Measurements from ENCODE around the gene ARID5B.

ARID5B gene

DNA sequence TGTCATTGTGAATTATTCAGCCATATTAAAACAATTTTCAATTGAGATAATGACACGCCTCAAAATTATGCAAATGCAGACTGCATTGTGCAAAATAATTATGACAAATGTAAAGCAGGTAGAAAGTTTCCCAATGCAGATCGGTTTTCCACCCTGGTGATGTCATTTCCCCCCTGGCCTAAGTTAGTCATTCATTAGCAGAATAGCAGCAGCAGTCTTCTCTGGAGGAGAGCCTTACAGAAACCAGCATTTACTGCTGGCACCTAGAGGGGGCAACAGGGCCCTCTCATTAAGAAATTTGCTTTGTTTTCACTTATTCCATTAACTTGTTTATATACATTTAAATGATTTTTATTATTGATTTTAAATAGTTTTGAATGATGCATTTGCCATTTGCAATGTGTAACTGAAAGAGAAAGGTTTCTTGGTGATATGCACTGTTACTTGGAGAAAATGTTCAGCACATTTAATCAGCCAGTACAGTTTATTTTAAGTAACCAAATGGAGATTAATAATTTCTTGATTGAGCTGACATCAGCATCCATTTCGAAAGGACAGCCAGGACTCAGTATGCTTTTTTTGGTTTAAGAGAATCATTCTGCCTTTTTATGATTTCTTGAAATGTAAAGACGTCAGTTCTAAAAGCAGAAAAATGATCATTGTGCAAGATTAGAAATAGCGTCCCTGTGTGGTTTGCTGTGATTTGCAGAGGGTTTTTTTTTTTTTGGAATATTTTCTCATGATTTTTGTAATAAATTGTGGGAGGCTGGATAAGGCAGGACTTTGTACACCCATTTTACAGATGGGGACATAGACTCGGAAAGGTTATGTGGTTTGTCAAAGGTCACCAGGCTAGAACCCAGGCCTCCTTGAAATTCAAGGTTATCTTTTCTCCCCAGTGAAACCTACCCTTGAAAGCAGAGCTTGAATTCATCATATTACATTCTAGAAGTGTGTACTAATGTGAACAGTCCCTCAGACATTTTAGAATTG is 3.5 kb downstream of the ARID5B start:
- Mint-ChIP-seq H3K4me1 (peaks cover 17 to 32% of the 10 kb centered on the region in 2 donors), H3K9me3 (peaks cover 0 to 4% of the 10 kb centered on the region in 2 donors)

DNA sequence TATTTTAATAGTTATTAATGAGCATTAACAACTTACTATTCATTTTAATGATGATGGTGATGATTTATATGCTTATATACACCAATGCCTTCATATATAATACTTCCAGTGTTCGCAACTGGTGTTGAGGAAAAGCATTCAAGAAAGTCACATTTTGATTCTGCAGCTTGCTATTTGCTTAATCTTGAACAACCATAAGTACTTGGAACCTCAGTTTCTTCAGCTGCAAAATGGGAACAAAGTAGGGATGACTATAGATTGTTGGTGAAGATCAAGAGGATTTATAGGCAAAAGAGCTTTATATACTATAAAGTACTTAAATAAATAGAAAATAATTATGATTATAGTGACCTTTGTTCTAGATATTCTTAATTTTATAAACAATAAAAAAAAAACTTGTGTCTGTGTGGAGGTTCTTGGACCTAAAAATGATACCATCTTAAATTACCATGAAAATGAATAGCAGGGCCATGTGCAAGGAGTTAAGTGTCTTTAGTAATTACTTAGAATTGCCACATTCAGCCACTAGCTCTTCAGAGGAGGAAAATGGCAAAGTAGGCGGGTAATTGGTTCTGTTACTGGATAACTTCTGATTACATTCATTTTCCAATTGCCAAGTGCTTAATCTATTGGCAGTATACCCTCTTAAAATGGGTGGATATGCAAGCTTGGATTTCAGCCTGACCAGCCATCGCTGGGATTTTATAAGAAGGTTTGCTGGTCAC is 4.5 kb downstream of the ARID5B start:
- DNase-seq (no peak), ATAC-seq (replicated peaks) (no peak)
- Mint-ChIP-seq H3K4me3 (peak overlapping the region; percentile 57 to 60), H3K36me3 (peaks cover 54 to 65% of the 10 kb centered on the region in 2 donors), H3K27ac (peak overlapping the region; percentile 91), H3K27me3 (no peaks in the 10 kb centered on the region), H3K4me1 (peaks cover 21 to 39% of the 10 kb centered on the region in 2 donors), H3K9me3 (peaks cover 0 to 4% of the 10 kb centered on the region in 2 donors)

More for the DNA sequence above, 3.5 kb downstream of the ARID5B start:
- DNase-seq (peak; percentile 73), ATAC-seq (replicated peaks) (peak; percentile 52 to 58)
- Mint-ChIP-seq H3K4me3 (peak overlapping the region; percentile 91 to 95), H3K27me3 (no peaks in the 10 kb centered on the region), H3K36me3 (peaks cover 51 to 59% of the 10 kb centered on the region in 2 donors), H3K27ac (peak overlapping the region; percentile 100)

DNA sequence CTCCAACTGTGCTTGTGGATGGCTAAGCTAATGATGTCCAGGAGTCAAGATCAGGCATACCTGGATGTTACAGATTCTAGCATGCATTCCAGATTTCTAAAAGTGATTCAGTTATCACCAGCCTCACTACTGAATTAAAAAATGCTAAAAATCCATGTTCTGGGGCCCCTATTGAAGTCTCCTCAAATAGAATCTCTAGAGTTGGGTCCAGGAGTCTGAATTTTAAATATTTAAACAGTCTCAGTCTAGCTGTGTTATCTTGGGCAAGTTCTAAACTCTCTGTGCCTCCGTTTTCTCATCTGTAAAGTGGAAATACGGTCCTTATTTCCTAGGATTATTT is 5.0 kb downstream of the ARID5B start:
- peaks cover 52 to 64% of the 10 kb centered on the region in 2 donors for H3K36me3 Mint-ChIP-seq
- DNase-seq (no peak), ATAC-seq (replicated peaks) (no peak)
- H3K9me3 Mint-ChIP-seq = peaks cover 0 to 4% of the 10 kb centered on the region in 2 donors
- no peak overlapping the region for H3K27ac Mint-ChIP-seq
- H3K27me3 Mint-ChIP-seq = no peaks in the 10 kb centered on the region
- H3K4me1 Mint-ChIP-seq = peaks cover 22 to 45% of the 10 kb centered on the region in 2 donors
- no peak overlapping the region for H3K4me3 Mint-ChIP-seq

DNA sequence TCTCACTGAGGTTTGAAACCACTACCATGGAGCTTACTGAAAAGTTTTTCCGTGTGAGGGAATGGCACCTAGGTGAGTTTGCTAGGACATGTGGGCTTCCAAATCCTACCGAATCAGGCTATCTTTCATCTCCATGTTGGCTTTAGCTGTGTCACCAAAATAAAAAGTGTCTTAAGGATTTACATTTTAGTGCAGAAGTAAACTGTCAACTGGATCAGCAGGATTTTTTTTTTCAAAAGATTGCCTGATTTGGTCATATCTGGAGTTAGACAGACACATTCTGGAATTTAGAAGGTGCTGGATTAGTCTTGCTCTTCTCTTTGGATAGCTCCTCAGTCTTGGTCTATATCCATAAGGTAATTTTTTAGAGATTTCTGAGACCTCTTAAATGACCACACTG is 5.5 kb downstream of the ARID5B start:
- Mint-ChIP-seq H3K4me1 (peaks cover 25 to 49% of the 10 kb centered on the region in 2 donors), H3K27me3 (no peaks in the 10 kb centered on the region), H3K4me3 (no peak overlapping the region), H3K36me3 (peaks cover 51 to 63% of the 10 kb centered on the region in 2 donors), H3K27ac (no peak overlapping the region), H3K9me3 (peaks cover 0 to 4% of the 10 kb centered on the region in 2 donors)
- ATAC-seq (replicated peaks) (no peak), DNase-seq (no peak)

DNA sequence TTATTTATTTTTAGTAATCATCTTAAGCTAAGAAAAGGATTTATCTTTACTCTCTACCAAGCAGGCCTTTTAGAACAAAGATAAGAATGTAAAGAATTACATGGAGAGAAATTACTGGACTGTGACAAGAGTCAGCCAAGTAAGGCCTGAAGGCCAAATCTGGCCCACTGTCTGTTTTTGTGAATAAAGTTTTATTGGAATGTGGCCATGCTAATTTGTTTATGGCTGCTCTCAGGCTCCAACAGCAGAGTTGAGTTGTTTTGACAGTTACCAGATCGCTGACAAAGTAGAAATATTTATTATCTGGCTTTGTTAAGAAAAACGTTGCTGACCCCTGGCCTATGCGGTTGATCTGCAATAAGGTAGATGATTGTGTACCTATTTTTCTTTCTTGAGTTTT is 6.1 kb downstream of the ARID5B start:
- no peak for DNase-seq
- Mint-ChIP-seq H3K9me3 (peaks cover 0 to 4% of the 10 kb centered on the region in 2 donors), H3K36me3 (peaks cover 45 to 58% of the 10 kb centered on the region in 2 donors), H3K4me1 (peaks cover 25 to 49% of the 10 kb centered on the region in 2 donors), H3K4me3 (no peak overlapping the region), H3K27me3 (no peaks in the 10 kb centered on the region), H3K27ac (no peak overlapping the region)
- no peak for ATAC-seq (replicated peaks)

DNA sequence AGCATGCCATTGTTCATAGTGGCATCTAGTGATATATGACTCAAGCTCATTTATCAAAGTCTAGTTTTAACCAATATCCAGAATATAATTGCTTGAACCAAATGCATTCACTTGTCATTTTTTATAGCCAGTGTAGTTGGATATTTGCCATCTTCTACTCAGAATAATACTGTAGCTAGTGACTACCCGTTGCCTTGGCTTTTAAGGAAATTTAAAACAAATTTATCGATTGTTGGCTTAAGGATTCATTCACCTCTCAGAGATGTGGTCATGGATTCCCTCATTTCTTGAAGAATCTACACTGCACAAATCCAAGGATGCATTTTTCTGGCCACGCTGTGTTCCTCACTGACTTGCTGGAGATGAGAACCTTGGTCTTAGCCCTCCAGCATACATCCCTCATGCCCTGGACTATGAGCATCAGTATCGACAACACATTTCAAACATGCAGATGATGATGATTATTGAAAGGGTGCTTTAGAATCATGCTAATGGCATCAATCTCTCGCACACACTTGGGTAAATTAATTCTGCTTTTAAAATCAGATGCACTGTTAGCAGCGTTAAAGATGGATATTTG is 8.8 kb downstream of the ARID5B start:
- peaks cover 0 to 4% of the 10 kb centered on the region in 2 donors for H3K9me3 Mint-ChIP-seq
- H3K36me3 Mint-ChIP-seq = peaks cover 53 to 63% of the 10 kb centered on the region in 2 donors
- ATAC-seq (replicated peaks) (no peak), DNase-seq (no peak)
- peaks cover 36 to 63% of the 10 kb centered on the region in 2 donors for H3K4me1 Mint-ChIP-seq
- H3K4me3 Mint-ChIP-seq = no peak overlapping the region
- H3K27ac Mint-ChIP-seq = peak overlapping the region; percentile 47
- no peaks in the 10 kb centered on the region for H3K27me3 Mint-ChIP-seq

DNA sequence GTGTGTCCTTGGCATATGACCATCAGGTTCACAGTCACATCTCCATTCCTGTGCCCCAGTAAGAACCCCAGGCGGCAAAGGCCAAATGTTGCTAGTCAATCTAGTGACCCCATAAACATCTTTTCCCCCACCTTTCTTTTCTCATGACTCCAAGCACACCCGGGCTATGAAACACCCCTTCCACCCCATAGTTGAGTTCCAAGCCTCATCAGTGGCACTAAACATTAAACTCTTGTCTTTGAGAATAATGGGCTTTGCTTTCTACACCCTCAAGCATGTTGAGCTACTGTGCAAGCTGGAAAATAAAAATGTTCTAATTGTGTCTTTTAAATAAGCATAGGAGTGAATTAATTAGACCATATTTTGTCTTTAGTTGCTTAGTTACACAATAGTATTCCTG is 9.4 kb downstream of the ARID5B start:
- no peaks in the 10 kb centered on the region for H3K27me3 Mint-ChIP-seq
- no peak overlapping the region for H3K27ac Mint-ChIP-seq
- H3K9me3 Mint-ChIP-seq = peaks cover 0 to 4% of the 10 kb centered on the region in 2 donors
- peaks cover 36 to 61% of the 10 kb centered on the region in 2 donors for H3K4me1 Mint-ChIP-seq
- peak overlapping the region in 1 of 2 donors; percentile 10 for H3K4me3 Mint-ChIP-seq
- peaks cover 55 to 63% of the 10 kb centered on the region in 2 donors for H3K36me3 Mint-ChIP-seq
- DNase-seq (no peak), ATAC-seq (replicated peaks) (no peak)

DNA sequence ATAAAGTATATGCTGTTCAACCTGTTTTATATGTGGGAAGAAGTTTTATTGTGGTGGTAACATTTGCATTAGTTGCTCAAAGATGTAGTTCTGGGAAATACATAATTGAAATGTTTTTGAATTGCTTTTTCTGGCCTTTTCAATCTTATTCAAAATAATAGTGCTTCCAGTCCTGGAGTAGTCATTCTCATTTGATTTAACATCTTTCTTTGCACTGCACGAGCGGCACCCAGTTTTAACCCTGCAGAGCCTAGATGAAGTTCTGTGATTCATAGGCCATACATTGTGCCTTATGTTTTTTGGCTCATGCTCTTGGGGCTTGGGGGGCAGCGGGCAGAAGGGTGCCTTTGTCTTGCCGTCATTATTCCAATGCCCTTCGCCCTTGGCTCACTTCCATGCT is 9.9 kb downstream of the ARID5B start:
- H3K27me3 Mint-ChIP-seq = no peaks in the 10 kb centered on the region
- no peak overlapping the region for H3K4me3 Mint-ChIP-seq
- H3K4me1 Mint-ChIP-seq = peaks cover 36 to 59% of the 10 kb centered on the region in 2 donors
- H3K9me3 Mint-ChIP-seq = peaks cover 0 to 4% of the 10 kb centered on the region in 2 donors
- peak overlapping the region; percentile 43 for H3K27ac Mint-ChIP-seq
- DNase-seq = no peak
- no peak for ATAC-seq (replicated peaks)
- peaks cover 56 to 64% of the 10 kb centered on the region in 2 donors for H3K36me3 Mint-ChIP-seq

DNA sequence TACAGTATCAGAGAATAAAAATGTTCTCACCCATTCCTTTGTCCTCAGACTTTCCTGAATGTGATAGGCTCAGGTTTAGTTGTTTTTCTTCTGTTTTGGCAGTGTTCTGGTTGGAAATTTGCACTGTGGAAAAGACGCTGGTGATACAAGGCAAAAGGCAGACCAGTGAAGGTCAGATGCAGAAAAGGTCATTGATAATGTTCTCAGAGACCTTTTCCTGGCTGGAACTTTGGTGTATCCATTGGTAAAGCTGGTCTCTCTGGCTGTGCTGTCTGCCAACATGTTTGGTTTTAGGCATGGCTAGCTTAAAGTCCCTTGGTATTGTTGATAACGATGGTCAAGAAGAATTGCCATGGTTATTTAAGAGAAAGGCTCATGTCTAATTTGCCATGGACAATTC is 11.5 kb downstream of the ARID5B start:
- Mint-ChIP-seq H3K27me3 (no peaks in the 10 kb centered on the region), H3K9me3 (peaks cover 4 to 10% of the 10 kb centered on the region in 2 donors), H3K4me1 (peaks cover 44 to 71% of the 10 kb centered on the region in 2 donors), H3K36me3 (peaks cover 69 to 77% of the 10 kb centered on the region in 2 donors), H3K27ac (no peak overlapping the region), H3K4me3 (no peak overlapping the region)
- ATAC-seq (replicated peaks) (no peak), DNase-seq (no peak)

DNA sequence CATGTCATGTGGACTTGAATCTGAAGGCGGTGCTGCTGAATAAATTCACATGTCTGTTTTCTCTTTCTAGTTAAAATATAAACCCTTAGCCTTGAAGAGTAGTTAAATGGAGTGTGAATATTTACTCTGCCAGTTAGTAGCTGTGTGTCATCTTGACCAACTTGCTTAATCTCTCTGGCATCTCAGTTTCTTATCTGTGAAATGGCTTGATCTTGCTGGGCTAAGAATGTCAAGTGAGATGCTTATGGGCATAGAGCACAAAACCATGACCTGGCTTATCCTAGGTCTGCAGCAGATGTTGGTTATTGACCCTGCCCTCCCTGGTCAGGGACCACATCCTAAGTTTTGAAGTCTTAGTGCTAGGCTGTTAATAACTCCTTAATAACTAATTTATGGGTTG is 16.6 kb downstream of the ARID5B start:
- Mint-ChIP-seq H3K4me1 (peaks cover 43 to 83% of the 10 kb centered on the region in 2 donors), H3K9me3 (peaks cover 4 to 6% of the 10 kb centered on the region in 2 donors), H3K36me3 (peaks cover 69 to 87% of the 10 kb centered on the region in 2 donors), H3K27me3 (no peaks in the 10 kb centered on the region), H3K4me3 (no peak overlapping the region), H3K27ac (peak overlapping the region; percentile 59)
- DNase-seq = no peak
- no peak for ATAC-seq (replicated peaks)

DNA sequence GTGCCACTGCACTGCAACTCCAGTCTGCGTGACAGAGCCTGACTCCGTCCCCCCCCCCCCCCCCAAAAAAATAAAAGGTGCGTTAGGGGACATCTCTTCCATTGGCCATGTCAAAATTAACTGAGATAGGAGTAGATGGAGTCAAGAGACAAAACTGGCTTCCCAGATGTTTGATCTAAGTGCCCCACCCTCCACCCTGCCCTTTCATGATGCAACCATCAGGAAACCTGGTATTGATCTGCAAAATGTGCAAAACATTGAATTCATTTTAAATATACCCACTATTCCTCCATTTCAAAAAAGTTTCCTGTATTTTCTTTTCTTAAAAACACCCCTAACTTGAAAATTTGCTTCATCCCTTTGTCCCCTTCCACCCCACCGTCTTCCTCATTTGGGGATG is 17.5 kb downstream of the ARID5B start:
- no peak overlapping the region for H3K4me3 Mint-ChIP-seq
- H3K27ac Mint-ChIP-seq = peak overlapping the region; percentile 84
- ATAC-seq (replicated peaks) (no peak), DNase-seq (no peak)
- H3K36me3 Mint-ChIP-seq = peaks cover 67 to 87% of the 10 kb centered on the region in 2 donors
- H3K9me3 Mint-ChIP-seq = peaks cover 4 to 6% of the 10 kb centered on the region in 2 donors
- peaks cover 45 to 83% of the 10 kb centered on the region in 2 donors for H3K4me1 Mint-ChIP-seq
- H3K27me3 Mint-ChIP-seq = no peaks in the 10 kb centered on the region

DNA sequence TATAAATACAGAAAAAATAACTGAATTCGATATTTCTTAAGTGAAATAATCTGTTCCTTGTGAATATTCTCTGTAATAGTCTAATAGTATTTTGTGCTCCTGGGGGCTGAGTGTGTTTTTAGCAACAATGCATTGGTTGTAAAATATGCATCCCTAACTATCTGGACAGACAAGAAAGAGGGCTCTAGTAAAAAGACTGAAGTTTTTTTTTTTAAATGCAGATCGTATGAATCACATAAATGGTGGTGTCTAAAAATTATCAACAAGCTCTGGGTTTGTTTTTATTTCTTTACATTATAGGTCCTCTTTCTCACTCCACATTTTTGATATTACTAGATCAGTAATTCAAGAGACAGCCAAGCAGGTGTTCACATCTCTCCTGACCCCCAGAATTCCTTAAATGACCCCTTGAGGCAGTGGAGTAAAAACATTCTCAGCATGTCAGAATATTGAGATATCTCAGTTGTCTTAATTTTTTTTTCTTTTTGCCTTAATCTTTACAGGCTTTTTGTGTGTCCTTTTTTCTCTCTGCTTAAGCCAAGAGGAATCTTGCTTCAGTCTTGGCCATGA is 18.2 kb downstream of the ARID5B start:
- Mint-ChIP-seq H3K4me1 (peaks cover 43 to 89% of the 10 kb centered on the region in 2 donors), H3K4me3 (no peak overlapping the region), H3K9me3 (peaks cover 4 to 6% of the 10 kb centered on the region in 2 donors), H3K27me3 (no peaks in the 10 kb centered on the region), H3K36me3 (peaks cover 65 to 89% of the 10 kb centered on the region in 2 donors), H3K27ac (peak overlapping the region; percentile 67)
- DNase-seq = no peak
- no peak for ATAC-seq (replicated peaks)

DNA sequence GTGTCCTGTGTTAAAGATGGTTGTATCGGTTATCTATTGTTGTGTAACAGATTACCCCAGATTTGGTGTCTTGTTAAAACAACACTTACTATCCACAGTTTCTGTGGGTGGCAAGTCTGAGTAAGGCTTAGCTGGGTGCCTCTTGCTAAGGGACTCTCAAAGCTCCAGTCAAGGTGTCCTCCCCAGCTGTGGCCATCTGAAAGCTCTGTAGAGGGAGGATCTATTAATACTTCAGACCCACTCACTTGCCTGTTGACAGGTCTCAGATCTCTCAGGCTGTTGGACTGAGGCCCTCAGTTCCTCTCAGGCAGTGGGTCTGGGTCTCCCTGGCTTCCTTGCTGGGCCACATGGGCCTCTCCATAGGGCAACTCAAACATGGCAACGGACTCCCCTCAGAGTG is 19.6 kb downstream of the ARID5B start:
- ATAC-seq (replicated peaks) (peak; percentile 39 to 42), DNase-seq (no peak)
- Mint-ChIP-seq H3K4me3 (no peak overlapping the region), H3K36me3 (peaks cover 61 to 92% of the 10 kb centered on the region in 2 donors), H3K27ac (peak overlapping the region; percentile 77), H3K4me1 (peaks cover 37 to 94% of the 10 kb centered on the region in 2 donors), H3K27me3 (no peaks in the 10 kb centered on the region), H3K9me3 (peaks cover 6% of the 10 kb centered on the region in 2 donors)

Measured in stimulated activated naive B cell treated with anti-CD40 and anti-IgM and Interleukin-4, amounts not matched to agents 10 μg/mL and 1 μg/mL and 100 μg/mL, for 72 hours (primary cell).